ENCODE measurements around the gene TAF10. TPM values are rescaled to one million over a fixed set of nuclear protein-coding genes. Genes with fewer than 3 reads are reported as not detected.

Gene TAF10
- total RNA-seq, 1 experiment from 2014 or later = 51.5 TPM

- peak overlapping the region; percentile 96 for H3K4me2 ChIP-seq
- no peaks in the 10 kb centered on the region for H3K27me3 ChIP-seq (ENCODE audit: insufficient read depth, low read depth)
- peak overlapping the region; percentile 86 for H2AFZ ChIP-seq
- TSS peak; percentile 43 for BruUV-seq (replicated peaks)
- no peak overlapping the region for H3K27ac ChIP-seq
- CTCF ChIA-PET = interaction anchor here (0.5 to 0.6 kb wide), 3 partner anchors 15 to 143 kb away, joined by 3 to 6 read pairs (median 4); no protein-coding TSS in a partner anchor
- peaks cover 4% of the 10 kb centered on the region; the same call in 1 of the 2 replicates for H3K79me2 ChIP-seq (ENCODE audit: low read depth)
- no peaks in the 10 kb centered on the region; the same call in 1 of the 2 replicates for H3F3A ChIP-seq (ENCODE audit: insufficient read depth, low read depth)
- TF ChIP-seq EZH2 (IDR thresholded peaks at IDR 0.05; ENCODE audit: low read depth) (no peak), CTCF (conservative IDR thresholded peaks at IDR 0.05) (no peak)
- no peaks in the 10 kb centered on the region for H3K36me3 ChIP-seq (ENCODE audit: low read depth)
- peak overlapping the region; percentile 61 for H3K4me3 ChIP-seq
- no peaks in the 10 kb centered on the region for H3K9me3 ChIP-seq (ENCODE audit: insufficient read depth, low read depth)
- intact Hi-C loops (cut with micrococcal nuclease; ENCODE audit: unreplicated experiment) = no loop called here
- no peaks in the 10 kb centered on the region for H3K9me2 ChIP-seq (ENCODE audit: insufficient read depth)
- POLR2A ChIA-PET (ENCODE audit: unreplicated experiment) = interaction anchor here (0.6 kb wide), 1 partner anchor 34 kb away, joined by 3 read pairs; no protein-coding TSS in a partner anchor
- no peak for DNase-seq
- H4K20me1 ChIP-seq (ENCODE audit: insufficient read depth) = no peaks in the 10 kb centered on the region
- H3K4me1 ChIP-seq (replicated peaks; ENCODE audit: insufficient read depth) = peaks cover 7% of the 10 kb centered on the region; the same call in 1 of the 2 replicates
Measured at GRCh38 chr11:6618117-6619003, 6.3 kb upstream of the TAF10 start.

- TF ChIP-seq EZH2 (IDR thresholded peaks at IDR 0.05; ENCODE audit: low read depth) (no peak), CTCF (conservative IDR thresholded peaks at IDR 0.05) (no peak)
- Histone ChIP-seq H3K4me3 (no peak overlapping the region), H3K4me1 (replicated peaks; ENCODE audit: insufficient read depth) (peaks cover 11% of the 10 kb centered on the region; the same call in 1 of the 2 replicates), H3F3A (ENCODE audit: insufficient read depth, low read depth) (peaks cover 7% of the 10 kb centered on the region; the same call in 1 of the 2 replicates), H3K36me3 (ENCODE audit: low read depth) (no peaks in the 10 kb centered on the region), H4K20me1 (ENCODE audit: insufficient read depth) (no peaks in the 10 kb centered on the region), H3K9me2 (ENCODE audit: insufficient read depth) (no peaks in the 10 kb centered on the region), H3K79me2 (ENCODE audit: low read depth) (peaks cover 4% of the 10 kb centered on the region; the same call in 1 of the 2 replicates), H2AFZ (no peak overlapping the region), H3K9me3 (ENCODE audit: insufficient read depth, low read depth) (no peaks in the 10 kb centered on the region), H3K4me2 (no peak overlapping the region), H3K27ac (no peak overlapping the region), H3K27me3 (ENCODE audit: insufficient read depth, low read depth) (no peaks in the 10 kb centered on the region)
- ChIA-PET CTCF (no interaction called here), POLR2A (ENCODE audit: unreplicated experiment) (no interaction called here)
- BruUV-seq (replicated peaks) = no TSS peak
- no peak for DNase-seq
- intact Hi-C loops (cut with micrococcal nuclease; ENCODE audit: unreplicated experiment) = no loop called here
Measured at GRCh38 chr11:6617315-6617781, 5.3 kb upstream of the TAF10 start.

GRCh38 chr11:6616596-6617250 lies 4.7 kb upstream of the TAF10 start:
- peaks cover 11% of the 10 kb centered on the region; the same call in 1 of the 2 replicates for H3K4me1 ChIP-seq (replicated peaks; ENCODE audit: insufficient read depth)
- CTCF ChIA-PET = no interaction called here
- POLR2A ChIA-PET (ENCODE audit: unreplicated experiment) = no interaction called here
- BruUV-seq (replicated peaks) = no TSS peak
- H3F3A ChIP-seq (ENCODE audit: insufficient read depth, low read depth) = peaks cover 9% of the 10 kb centered on the region; the same call in 1 of the 2 replicates
- H2AFZ ChIP-seq = no peak overlapping the region
- intact Hi-C loops (cut with micrococcal nuclease; ENCODE audit: unreplicated experiment) = no loop called here
- no peak overlapping the region for H3K4me3 ChIP-seq
- no peak overlapping the region for H3K27ac ChIP-seq
- H4K20me1 ChIP-seq (ENCODE audit: insufficient read depth) = no peaks in the 10 kb centered on the region
- no peaks in the 10 kb centered on the region for H3K27me3 ChIP-seq (ENCODE audit: insufficient read depth, low read depth)
- H3K4me2 ChIP-seq = no peak overlapping the region
- H3K9me3 ChIP-seq (ENCODE audit: insufficient read depth, low read depth) = no peaks in the 10 kb centered on the region
- no peaks in the 10 kb centered on the region for H3K36me3 ChIP-seq (ENCODE audit: low read depth)
- no peak for DNase-seq
- TF ChIP-seq CTCF (conservative IDR thresholded peaks at IDR 0.05) (no peak), EZH2 (IDR thresholded peaks at IDR 0.05; ENCODE audit: low read depth) (no peak)
- H3K79me2 ChIP-seq (ENCODE audit: low read depth) = peaks cover 4% of the 10 kb centered on the region; the same call in 1 of the 2 replicates
- no peaks in the 10 kb centered on the region for H3K9me2 ChIP-seq (ENCODE audit: insufficient read depth)

Measured in PC-9 (cell line).